Measurements from ENCODE around the gene C11orf98. TPM values are rescaled to one million over a fixed set of nuclear protein-coding genes. Genes with fewer than 3 reads are reported as not detected.

Gene C11orf98
- total and polyA plus RNA-seq, 2 of the 13 experiments (the other 11 are each of a cell fraction or from before 2014, with no cell fraction given), result 30.4 to 91.8 TPM

DNA sequence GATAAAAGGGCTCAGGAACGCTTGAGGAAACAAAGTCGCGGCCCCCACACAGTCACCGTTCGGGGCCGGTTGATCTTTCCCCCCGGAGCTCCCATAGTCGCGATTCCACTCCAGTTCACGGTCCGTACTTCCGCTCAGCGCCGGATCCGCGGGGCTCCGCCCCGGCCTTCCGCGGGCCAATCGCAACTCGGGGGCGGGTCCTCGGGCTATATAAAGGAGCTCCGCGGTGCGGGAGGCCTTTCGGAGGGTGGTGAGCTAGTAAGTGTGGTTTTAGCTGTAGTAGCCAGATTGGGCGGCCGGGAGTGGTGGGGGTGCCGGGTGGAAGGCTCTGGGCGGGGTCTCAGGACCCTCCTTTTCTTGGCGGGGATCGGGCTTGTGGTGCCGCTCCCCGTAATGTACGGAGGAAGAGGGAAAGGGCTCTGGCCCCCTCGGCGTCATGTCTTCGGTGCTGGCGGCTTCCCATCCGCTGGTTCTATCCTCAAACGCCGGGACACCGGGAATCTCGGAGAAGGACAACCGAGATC, at the start of gene C11orf98, which contains the start of gene CSKMT (continued):
- peak; percentile 77; the same call in 1 of the 2 replicates for TF ChIP-seq ZZZ3 (CRISPR knock-in tag; IDR thresholded peaks at IDR 0.05; ENCODE audit: borderline replicate concordance)
- no peak; the same call in 1 of the 2 replicates for TF ChIP-seq MEIS1 (CRISPR knock-in tag; IDR thresholded peaks at IDR 0.05; ENCODE audit: borderline replicate concordance)
- peak; percentile 47; the same call in 1 of the 2 replicates for TF ChIP-seq ZNF253 (CRISPR knock-in tag; IDR thresholded peaks at IDR 0.05; ENCODE audit: borderline replicate concordance)
- TF ChIP-seq ASH2L (IDR thresholded peaks at IDR 0.05; ENCODE audit: insufficient read length, low read depth, low read length), result no peak
- TF ChIP-seq, protein P1, sequence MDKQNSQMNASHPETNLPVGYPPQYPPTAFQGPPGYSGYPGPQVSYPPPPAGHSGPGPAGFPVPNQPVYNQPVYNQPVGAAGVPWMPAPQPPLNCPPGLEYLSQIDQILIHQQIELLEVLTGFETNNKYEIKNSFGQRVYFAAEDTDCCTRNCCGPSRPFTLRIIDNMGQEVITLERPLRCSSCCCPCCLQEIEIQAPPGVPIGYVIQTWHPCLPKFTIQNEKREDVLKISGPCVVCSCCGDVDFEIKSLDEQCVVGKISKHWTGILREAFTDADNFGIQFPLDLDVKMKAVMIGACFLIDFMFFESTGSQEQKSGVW (CRISPR knock-in tag; IDR thresholded peaks at IDR 0.05; ENCODE audit: borderline replicate concordance), result no peak
- TF ChIP-seq HIVEP1 (CRISPR knock-in tag; IDR thresholded peaks at IDR 0.05), result peak; percentile 79
- 0 out of 2 replicates have a peak, but pooled peaks have one; percentile 10 for TF ChIP-seq RFX3 (CRISPR knock-in tag; IDR thresholded peaks at IDR 0.05)
- TF ChIP-seq SCMH1 (CRISPR knock-in tag; IDR thresholded peaks at IDR 0.05; ENCODE audit: borderline replicate concordance), result no peak
- TF ChIP-seq DR1 (CRISPR knock-in tag; IDR thresholded peaks at IDR 0.05), result peak; percentile 98
- no peak for TF ChIP-seq HMGA1 (CRISPR knock-in tag; conservative IDR thresholded peaks at IDR 0.05)
- no peak for TF ChIP-seq ZBTB33 (CRISPR knock-in tag; IDR thresholded peaks at IDR 0.05)
- TF ChIP-seq ZFYVE20 (CRISPR knock-in tag; IDR thresholded peaks at IDR 0.05; ENCODE audit: borderline replicate concordance, low read depth), result no peak
- peak; percentile 73 for TF ChIP-seq NKX3-1 (CRISPR knock-in tag; IDR thresholded peaks at IDR 0.05)
- peak; percentile 97 for TF ChIP-seq GTF2F1 (IDR thresholded peaks at IDR 0.05; ENCODE audit: low read length)
- peak; percentile 45; the same call in 1 of the 2 replicates for TF ChIP-seq GMEB1 (CRISPR knock-in tag; IDR thresholded peaks at IDR 0.05; ENCODE audit: borderline replicate concordance)
- peak; percentile 73; the same call in 1 of the 2 replicates for TF ChIP-seq ZNF331 (CRISPR knock-in tag; IDR thresholded peaks at IDR 0.05)
- no peak for TF ChIP-seq KLF11 (CRISPR knock-in tag; IDR thresholded peaks at IDR 0.05)
- 0 out of 2 replicates have a peak, but pooled peaks have one; percentile 62 for TF ChIP-seq NR2F2 (IDR thresholded peaks at IDR 0.05; ENCODE audit: borderline replicate concordance, low read depth)
- no peak for TF ChIP-seq HHEX (CRISPR knock-in tag; IDR thresholded peaks at IDR 0.05)
- 0 out of 2 replicates have a peak, but pooled peaks have one; percentile 35 for TF ChIP-seq ZNF709 (CRISPR knock-in tag; IDR thresholded peaks at IDR 0.05)
- peak; percentile 76; the same call in 1 of the 2 replicates for TF ChIP-seq KDM5B (CRISPR knock-in tag; IDR thresholded peaks at IDR 0.05; ENCODE audit: borderline replicate concordance)
- 0 out of 2 replicates have a peak, but pooled peaks have one; percentile 28 for TF ChIP-seq HNF4A (CRISPR knock-in tag; IDR thresholded peaks at IDR 0.05)
- peak; percentile 84 for TF ChIP-seq SPEN (CRISPR knock-in tag; IDR thresholded peaks at IDR 0.05; ENCODE audit: low read depth)
- peak; percentile 4; the same call in 1 of the 2 replicates for TF ChIP-seq CEBPG (CRISPR knock-in tag; IDR thresholded peaks at IDR 0.05)
- TF ChIP-seq ATF4 (CRISPR knock-in tag; IDR thresholded peaks at IDR 0.05), result no peak; a peak in 1 of 4 replicates
- no peak; the same call in 1 of the 2 replicates for TF ChIP-seq SMAD1 (CRISPR knock-in tag; IDR thresholded peaks at IDR 0.05; ENCODE audit: borderline replicate concordance, low read depth)

All from HepG2 (cell line).